CD4-positive, alpha-beta T cell (primary cell): Measurements from ENCODE around the gene HDLBP. TPM values are rescaled to one million over a fixed set of nuclear protein-coding genes. Genes with fewer than 3 reads are reported as not detected.

ENCODE experiments used
- ATAC-seq: fragments of 200-7000 bp; cut with Tn5 transposase; one replicate; pipeline ENCODE4 v1.10.0; 2022; ENCODE audit warnings: mild to moderate bottlenecking; ENCODE audit not compliant: poor library complexity
- CTCF ChIA-PET: fragments of 350-600 bp; sonication (Branson Sonifier 250); formaldehyde crosslinking; loops from one replicate; lab custom pipeline; 2021; ENCODE audit warnings: antibody characterized with exemption, inconsistent platforms; lab: Charles Lee
- POLR2A ChIA-PET: fragments of 350-600 bp; sonication (Branson Sonifier 250); formaldehyde crosslinking; loops from one replicate; lab custom pipeline; 2021; ENCODE audit warnings: antibody characterized with exemption, inconsistent platforms; lab: Charles Lee
- DNase-seq, 14 experiments: peaks; one replicate each; pipeline ENCODE4 v3.0.0-alpha.2; 2013 to 2020; ENCODE audit warnings: mixed read lengths in 2 of 14
- H3K27ac ChIP-seq, 2 donors: one replicate each; pipeline versions ENCODE4 v1.5.1 to v1.7.0; 2013; ENCODE audit warnings: low read length in 2 of 2, low read depth in 1 of 2, mild to moderate bottlenecking in 1 of 2
- H3K27me3 ChIP-seq, 2 experiments: 1 replicate in 1 of 2; 2 replicates in 1 of 2; pipeline versions ENCODE4 v1.6.1 to v1.7.0; 2013; ENCODE audit warnings: low read length in 2 of 2, control low read depth in 1 of 2, mild to moderate bottlenecking in 1 of 2, moderate library complexity in 1 of 2; ENCODE audit not compliant: insufficient read depth in 2 of 2, control insufficient read depth in 1 of 2
- H3K36me3 ChIP-seq: one replicate; pipeline ENCODE4 v1.6.1; 2013; ENCODE audit warnings: low read length, control low read depth; ENCODE audit not compliant: insufficient read depth
- H3K4me1 ChIP-seq: one replicate; pipeline ENCODE4 v1.6.1; 2013; ENCODE audit warnings: low read length, control low read depth; ENCODE audit not compliant: insufficient read depth
- H3K4me3 ChIP-seq: one replicate; pipeline ENCODE4 v1.5.1; 2013; ENCODE audit warnings: mild to moderate bottlenecking, low read length, moderate library complexity
- H3K9me3 ChIP-seq, 2 experiments: 1 replicate in 1 of 2; 2 replicates in 1 of 2; pipeline versions ENCODE4 v1.6.1 to v1.7.0; 2013; ENCODE audit warnings: low read length in 2 of 2, mild to moderate bottlenecking in 2 of 2, control low read depth in 1 of 2, moderate library complexity in 1 of 2; ENCODE audit not compliant: control insufficient read depth in 1 of 2, insufficient read depth in 1 of 2
- H3K27ac Mint-ChIP-seq: one replicate; pipeline ENCODE4 v1.8.0; 2020; ENCODE audit warnings: mixed read lengths
- H3K27me3 Mint-ChIP-seq: one replicate; pipeline ENCODE4 v1.8.0; 2021; ENCODE audit warnings: mixed read lengths
- H3K36me3 Mint-ChIP-seq: one replicate; pipeline ENCODE4 v1.8.0; 2021; ENCODE audit warnings: low read depth, mixed read lengths
- H3K4me1 Mint-ChIP-seq: one replicate; pipeline ENCODE4 v1.8.0; 2021; ENCODE audit warnings: low read depth, mixed read lengths
- H3K4me3 Mint-ChIP-seq: one replicate; pipeline ENCODE4 v1.8.0; 2020; ENCODE audit warnings: mild to moderate bottlenecking, mixed read lengths
- H3K9me3 Mint-ChIP-seq: one replicate; pipeline ENCODE4 v1.8.0; 2020; ENCODE audit warnings: mixed read lengths
- intact Hi-C, 2 experiments: fragments of 100-400 bp; cut with DNase I in 1 of 2; cut with micrococcal nuclease in 1 of 2; formaldehyde crosslinking; loops; one replicate each; pipeline versions ENCODE4 v1.15.1 to v1.9.0; 2023 to 2025; cut with DNase I, micrococcal nuclease
- total RNA-seq, 174 experiments: library from RNA in 2 of 174; stranded (reverse) in 2 of 174; gene quantifications; one replicate each; pipeline ENCODE4 v1.2.3 and lab custom pipeline; 2021 to 2026
- TF ChIP-seq, protein P1 (sequence below): fragments of 200-600 bp; IDR thresholded peaks from one replicate; pipeline ENCODE4 v1.8.0; 2022; ENCODE audit warnings: antibody characterized with exemption, mild to moderate bottlenecking

The HDLBP gene
- total RNA-seq, 2 experiments from 2014 or later = 82.0 to 97.9 TPM

- Mint-ChIP-seq H3K4me3 (no peak overlapping the region), H3K27me3 (no peaks in the 10 kb centered on the region), H3K9me3 (no peaks in the 10 kb centered on the region), H3K27ac (peak overlapping the region; percentile 20), H3K36me3 (peaks cover 7% of the 10 kb centered on the region), H3K4me1 (peaks cover 75% of the 10 kb centered on the region)
- intact Hi-C loops = no loop called here
- Histone ChIP-seq H3K4me1 (peaks cover 67% of the 10 kb centered on the region), H3K4me3 (no peak overlapping the region), H3K27ac (no peak overlapping the region), H3K9me3 (no peaks in the 10 kb centered on the region), H3K36me3 (no peaks in the 10 kb centered on the region), H3K27me3 (no peaks in the 10 kb centered on the region)
- TF ChIP-seq, protein P1, sequence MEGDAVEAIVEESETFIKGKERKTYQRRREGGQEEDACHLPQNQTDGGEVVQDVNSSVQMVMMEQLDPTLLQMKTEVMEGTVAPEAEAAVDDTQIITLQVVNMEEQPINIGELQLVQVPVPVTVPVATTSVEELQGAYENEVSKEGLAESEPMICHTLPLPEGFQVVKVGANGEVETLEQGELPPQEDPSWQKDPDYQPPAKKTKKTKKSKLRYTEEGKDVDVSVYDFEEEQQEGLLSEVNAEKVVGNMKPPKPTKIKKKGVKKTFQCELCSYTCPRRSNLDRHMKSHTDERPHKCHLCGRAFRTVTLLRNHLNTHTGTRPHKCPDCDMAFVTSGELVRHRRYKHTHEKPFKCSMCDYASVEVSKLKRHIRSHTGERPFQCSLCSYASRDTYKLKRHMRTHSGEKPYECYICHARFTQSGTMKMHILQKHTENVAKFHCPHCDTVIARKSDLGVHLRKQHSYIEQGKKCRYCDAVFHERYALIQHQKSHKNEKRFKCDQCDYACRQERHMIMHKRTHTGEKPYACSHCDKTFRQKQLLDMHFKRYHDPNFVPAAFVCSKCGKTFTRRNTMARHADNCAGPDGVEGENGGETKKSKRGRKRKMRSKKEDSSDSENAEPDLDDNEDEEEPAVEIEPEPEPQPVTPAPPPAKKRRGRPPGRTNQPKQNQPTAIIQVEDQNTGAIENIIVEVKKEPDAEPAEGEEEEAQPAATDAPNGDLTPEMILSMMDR = no peak
- POLR2A ChIA-PET = interaction anchor here (1.1 to 5.1 kb wide), 2 partner anchors 12 to 15 kb away, joined by 3 to 31 read pairs; partner anchors contain the start of genes HDLBP and SEPTIN2
- CTCF ChIA-PET = no interaction called here
- ATAC-seq (no peak), DNase-seq (no peak)
Observed at GRCh38 chr2:241302759-241303651, 12.5 kb downstream of the HDLBP start.

DNA sequence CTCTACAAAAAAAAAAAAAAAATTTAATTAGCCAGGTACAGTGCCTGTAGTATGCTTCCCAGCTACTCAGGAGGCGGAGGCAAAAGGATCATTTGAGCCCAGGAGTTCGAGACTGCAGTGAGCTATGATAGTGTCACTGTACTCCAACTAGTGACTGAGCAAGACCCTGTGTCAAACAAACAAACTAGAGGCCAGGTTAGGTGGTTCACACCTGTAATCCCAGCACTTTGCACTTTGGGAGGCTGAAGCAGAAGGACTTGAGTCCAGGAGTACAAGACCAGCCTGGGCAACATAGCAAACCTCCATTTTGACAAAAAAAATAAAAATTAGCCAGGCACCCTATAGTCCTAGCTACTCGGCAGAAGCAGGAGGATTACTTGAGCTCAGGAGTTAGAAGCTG lies 13.4 kb downstream of the HDLBP start:
- intact Hi-C loops = no loop called here
- Mint-ChIP-seq H3K4me3 (no peak overlapping the region), H3K27me3 (no peaks in the 10 kb centered on the region), H3K4me1 (peaks cover 74% of the 10 kb centered on the region), H3K36me3 (peaks cover 9% of the 10 kb centered on the region), H3K27ac (peak overlapping the region; percentile 20), H3K9me3 (no peaks in the 10 kb centered on the region)
- no peaks in the 10 kb centered on the region for H3K27me3 ChIP-seq
- no peak overlapping the region for H3K4me3 ChIP-seq
- POLR2A ChIA-PET = interaction anchor here (5.1 kb wide), 1 partner anchor 13 kb away, joined by 31 read pairs; the partner anchor contains the start of genes HDLBP and SEPTIN2
- CTCF ChIA-PET = interaction anchor here (1.2 kb wide), 1 partner anchor 12 kb away, joined by 3 read pairs; no protein-coding TSS in a partner anchor
- H3K9me3 ChIP-seq = no peaks in the 10 kb centered on the region
- TF ChIP-seq, protein P1 = no peak
- no peak for ATAC-seq
- H3K4me1 ChIP-seq = peaks cover 69% of the 10 kb centered on the region
- H3K36me3 ChIP-seq = peaks cover 5% of the 10 kb centered on the region
- no peak overlapping the region for H3K27ac ChIP-seq
- no peak for DNase-seq

- H3K36me3 Mint-ChIP-seq = peaks cover 21% of the 10 kb centered on the region
- H3K4me1 Mint-ChIP-seq = peaks cover 77% of the 10 kb centered on the region
- Histone ChIP-seq H3K4me1 (peaks cover 49% of the 10 kb centered on the region), H3K36me3 (peaks cover 6% of the 10 kb centered on the region), H3K27ac (no peak overlapping the region), H3K27me3 (no peaks in the 10 kb centered on the region), H3K4me3 (no peak overlapping the region), H3K9me3 (no peaks in the 10 kb centered on the region)
- no peaks in the 10 kb centered on the region for H3K9me3 Mint-ChIP-seq
- peak overlapping the region; percentile 44 for H3K4me3 Mint-ChIP-seq
- ChIA-PET CTCF (no interaction called here), POLR2A (interaction anchor here (5.1 kb wide), 1 partner anchor 15 kb away, joined by 31 read pairs; the partner anchor contains the start of genes HDLBP and SEPTIN2)
- peak; percentile 80 for ATAC-seq
- peak overlapping the region; percentile 76 for H3K27ac Mint-ChIP-seq
- intact Hi-C loops = loop anchor here in 1 of 2 experiments (1.0 to 2.0 kb wide), 3 partner anchors 15 to 222 kb away; partner anchors contain the start of genes HDLBP and SEPTIN2
- TF ChIP-seq, protein P1 = peak; percentile 23
- peak in 13 of 14 experiments; percentile 15 to 81 (median 48) for DNase-seq
- H3K27me3 Mint-ChIP-seq = no peaks in the 10 kb centered on the region
Observed at GRCh38 chr2:241300000-241300399, 15.5 kb downstream of the HDLBP start.
